Activated CD4-positive, alpha-beta T cell treated with anti-CD3 and anti-CD28 coated beads, Interleukin-2, amount 10 ng/mL, durations not matched to agents 24 days and 14 days (primary cell): ENCODE results near the gene ACSL6. TPM values are rescaled to one million over a fixed set of nuclear protein-coding genes. Genes with fewer than 3 reads are reported as not detected.

Experiments used
- DNase-seq: peaks from one replicate; pipeline ENCODE4 v3.0.0; 2022
- H3K27ac Mint-ChIP-seq: one replicate; pipeline ENCODE4 v1.8.0; 2022; ENCODE audit warnings: mild to moderate bottlenecking, mixed read lengths
- H3K27me3 Mint-ChIP-seq: one replicate; pipeline ENCODE4 v1.8.0; 2022; ENCODE audit warnings: mixed read lengths
- H3K36me3 Mint-ChIP-seq: one replicate; pipeline ENCODE4 v1.8.0; 2022; ENCODE audit warnings: low read depth, mild to moderate bottlenecking, mixed read lengths
- H3K4me1 Mint-ChIP-seq: one replicate; pipeline ENCODE4 v1.8.0; 2021; ENCODE audit warnings: mixed read lengths
- H3K4me3 Mint-ChIP-seq: one replicate; pipeline ENCODE4 v1.8.0; 2022; ENCODE audit warnings: mild to moderate bottlenecking, moderate library complexity, mixed read lengths
- H3K9me3 Mint-ChIP-seq: one replicate; pipeline ENCODE4 v1.8.0; 2021; ENCODE audit warnings: mixed read lengths
- intact Hi-C: fragments of 100-400 bp; cut with micrococcal nuclease; formaldehyde crosslinking; loops from one replicate; pipeline ENCODE4 v1.15.1; 2023
- total RNA-seq: library from RNA; stranded (reverse); gene quantifications from 2 replicates; pipeline ENCODE4 v1.2.3, GENCODE V29; 2022

ACSL6 gene
- 36.9 and 39.6 TPM in 2 replicates for total RNA-seq

DNA sequence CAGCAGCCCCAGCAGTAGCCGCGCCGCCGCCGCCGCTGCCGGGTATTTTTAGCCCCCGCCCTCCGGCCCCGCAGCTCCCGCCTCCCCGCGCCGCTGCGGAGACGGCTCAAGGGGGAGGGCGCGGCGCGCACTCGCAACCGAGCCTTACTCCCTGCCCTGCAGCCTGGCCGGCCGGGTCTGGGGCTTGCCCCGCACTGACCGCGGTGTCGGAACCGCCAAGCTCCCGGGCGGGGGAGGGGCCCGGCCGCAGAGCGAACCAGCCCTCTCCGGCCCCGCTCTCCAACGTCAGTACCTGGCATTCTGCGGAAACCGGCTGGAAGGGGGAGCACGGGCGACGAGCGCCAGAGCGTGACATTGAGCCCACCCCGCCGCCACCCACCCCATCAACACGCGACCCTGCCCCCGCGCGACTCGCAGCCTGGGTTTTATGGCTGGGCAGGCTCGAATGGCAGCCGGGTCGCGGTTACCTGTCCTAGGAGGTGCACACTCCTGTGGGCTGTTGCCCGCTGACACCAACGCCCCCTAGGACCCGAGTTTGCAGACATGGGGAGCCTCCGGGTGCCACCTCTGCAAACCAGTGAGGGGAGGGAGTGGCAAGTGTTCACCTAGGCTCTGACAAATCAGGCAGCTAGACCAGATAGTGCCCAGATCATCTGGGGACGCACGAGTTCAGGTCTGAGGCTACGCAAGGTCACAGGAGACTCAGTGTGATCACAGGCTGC, at the start of gene ACSL6:
TSS of gene ACSL6 (minus strand) at position 37 of the 722 bp plus-strand sequence. CDS start 105 bp downstream, outside the sequence.
- Mint-ChIP-seq H3K36me3 (peaks cover 8% of the 10 kb centered on the region), H3K9me3 (no peaks in the 10 kb centered on the region), H3K4me3 (peak within 1 kb of the TSS; percentile 79), H3K27ac (peak within 1 kb of the TSS; percentile 51), H3K4me1 (peaks cover 46% of the 10 kb centered on the region), H3K27me3 (peaks cover 68% of the 10 kb centered on the region)
- peak; percentile 87 for DNase-seq
- intact Hi-C loops: loop anchor here (2.0 kb wide), 1 partner anchor 15 kb away; no protein-coding TSS in a partner anchor

GRCh38 chr5:132060501-132061161, 49.2 kb upstream of the ACSL6 start, which contains the start of gene IL3:
TSS of gene IL3 (plus strand) at chr5:132060655. CDS start at chr5:132060707, 52 bp downstream.
- peaks cover 2% of the 10 kb centered on the region for H3K27me3 Mint-ChIP-seq
- H3K4me1 Mint-ChIP-seq: peaks cover 64% of the 10 kb centered on the region
- H3K27ac Mint-ChIP-seq: peak within 1 kb of the TSS; percentile 47
- DNase-seq: no peak
- no peaks in the 10 kb centered on the region for H3K9me3 Mint-ChIP-seq
- H3K4me3 Mint-ChIP-seq: peak within 1 kb of the TSS; percentile 8
- intact Hi-C loops: loop anchor here (5.0 kb wide), 2 partner anchors 248 to 638 kb away; no protein-coding TSS in a partner anchor
- no peaks in the 10 kb centered on the region for H3K36me3 Mint-ChIP-seq

DNA sequence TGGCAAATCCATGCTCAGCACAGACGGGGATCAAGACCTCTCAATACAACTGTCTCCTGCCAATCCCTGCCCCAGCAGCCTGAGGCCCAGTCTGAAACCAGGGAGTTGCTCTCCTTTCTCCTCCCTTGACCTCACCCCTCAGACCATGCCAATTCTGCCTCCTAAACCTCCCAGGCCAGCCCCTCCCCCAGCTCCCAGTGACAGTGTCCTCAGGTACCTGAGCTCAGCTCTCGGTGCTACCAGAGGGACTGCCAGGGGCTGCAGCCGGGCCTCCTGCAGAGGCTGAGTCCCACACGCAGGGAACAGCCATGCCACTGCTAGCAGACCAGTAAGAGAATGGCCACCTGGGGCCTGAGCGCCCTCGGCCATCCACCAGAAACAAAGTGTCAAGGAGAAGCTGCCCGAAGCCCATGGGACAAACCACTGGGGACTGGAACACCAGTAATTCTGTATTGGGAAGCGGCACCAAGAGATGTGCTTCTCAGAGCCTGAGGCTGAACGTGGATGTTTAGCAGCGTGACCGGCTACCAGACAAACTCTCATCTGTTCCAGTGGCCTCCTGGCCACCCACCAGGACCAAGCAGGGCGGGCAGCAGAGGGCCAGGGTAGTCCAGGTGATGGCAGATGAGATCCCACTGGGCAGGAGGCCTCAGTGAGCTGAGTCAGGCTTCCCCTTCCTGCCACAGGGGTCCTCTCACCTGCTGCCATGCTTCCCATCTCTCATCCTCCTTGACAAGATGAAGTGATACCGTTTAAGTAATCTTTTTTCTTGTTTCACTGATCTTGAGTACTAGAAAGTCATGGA, 48.4 kb upstream of the ACSL6 start:
- no peaks in the 10 kb centered on the region for H3K9me3 Mint-ChIP-seq
- peaks cover 63% of the 10 kb centered on the region for H3K4me1 Mint-ChIP-seq
- intact Hi-C loops: loop anchor here (5.0 kb wide), 2 partner anchors 248 to 638 kb away; no protein-coding TSS in a partner anchor
- peak overlapping the region; percentile 10 for H3K27ac Mint-ChIP-seq
- no peak overlapping the region for H3K4me3 Mint-ChIP-seq
- H3K36me3 Mint-ChIP-seq: no peaks in the 10 kb centered on the region
- peaks cover 2% of the 10 kb centered on the region for H3K27me3 Mint-ChIP-seq
- DNase-seq: no peak

DNA sequence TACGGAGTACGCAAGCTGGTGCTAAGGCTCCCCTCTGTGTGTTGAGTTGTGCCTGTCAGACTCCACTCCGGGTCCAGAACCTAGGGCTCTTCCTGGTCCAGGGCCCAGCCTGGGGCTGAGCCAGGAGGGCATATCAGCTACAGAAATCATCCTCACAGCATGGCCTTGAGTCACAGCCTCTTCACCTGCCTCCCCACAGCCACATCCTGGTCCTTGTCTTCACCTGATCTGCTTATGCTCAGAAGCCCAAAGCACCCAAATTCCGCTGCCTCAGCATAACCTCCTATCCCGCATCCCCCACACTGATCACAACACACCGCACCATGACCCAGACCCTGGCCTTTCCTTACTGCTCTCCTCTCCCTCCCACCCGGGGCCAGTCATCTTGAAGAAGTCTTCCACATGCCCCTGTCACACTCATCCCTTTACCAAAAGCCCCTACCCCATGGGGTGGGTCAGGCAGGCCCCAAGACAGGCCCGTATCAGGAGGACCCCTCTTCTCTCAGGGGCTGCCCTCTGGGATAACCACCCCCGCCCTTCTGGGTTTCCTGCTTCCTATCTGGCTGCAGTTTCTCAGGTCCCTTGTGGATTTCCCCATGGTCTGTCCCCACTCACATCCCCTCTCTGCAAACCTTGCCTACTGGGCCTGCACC, 47.7 kb upstream of the ACSL6 start:
- H3K4me3 Mint-ChIP-seq: no peak overlapping the region
- intact Hi-C loops: no loop called here
- peak; percentile 76 for DNase-seq
- H3K36me3 Mint-ChIP-seq: no peaks in the 10 kb centered on the region
- peaks cover 2% of the 10 kb centered on the region for H3K27me3 Mint-ChIP-seq
- H3K4me1 Mint-ChIP-seq: peaks cover 65% of the 10 kb centered on the region
- H3K27ac Mint-ChIP-seq: peak overlapping the region; percentile 10
- no peaks in the 10 kb centered on the region for H3K9me3 Mint-ChIP-seq

DNA sequence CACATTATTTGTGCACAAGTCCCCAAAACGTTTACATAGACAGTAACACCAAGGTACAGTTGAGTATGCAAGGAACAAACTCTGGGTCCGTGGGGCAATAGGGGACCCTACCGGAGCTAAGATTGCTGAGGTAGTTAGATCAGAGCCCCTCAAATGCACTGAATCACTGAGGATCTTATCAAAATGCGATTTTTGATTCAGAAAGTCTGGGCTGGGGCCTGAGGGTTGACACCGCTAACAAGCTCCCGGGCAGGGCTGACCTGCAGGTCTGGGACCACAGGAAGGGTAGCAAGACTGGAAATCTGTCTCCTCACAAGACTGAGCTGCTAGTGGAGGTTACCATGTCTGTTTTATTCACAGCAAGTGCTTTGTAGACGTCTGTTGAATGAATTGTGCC, 47.2 kb upstream of the ACSL6 start:
- Mint-ChIP-seq H3K36me3 (no peaks in the 10 kb centered on the region), H3K4me1 (peaks cover 62% of the 10 kb centered on the region), H3K4me3 (no peak overlapping the region), H3K9me3 (no peaks in the 10 kb centered on the region), H3K27ac (no peak overlapping the region), H3K27me3 (peaks cover 2% of the 10 kb centered on the region)
- intact Hi-C loops: no loop called here
- no peak for DNase-seq

- Mint-ChIP-seq H3K36me3 (no peaks in the 10 kb centered on the region), H3K4me1 (peaks cover 55% of the 10 kb centered on the region), H3K27ac (peak overlapping the region; percentile 69), H3K9me3 (no peaks in the 10 kb centered on the region), H3K4me3 (no peak overlapping the region), H3K27me3 (peaks cover 9% of the 10 kb centered on the region)
- intact Hi-C loops: no loop called here
- peak; percentile 55 for DNase-seq
These were observed 46.2 kb upstream of the ACSL6 start for GRCh38 chr5:132057498-132058255.

DNA sequence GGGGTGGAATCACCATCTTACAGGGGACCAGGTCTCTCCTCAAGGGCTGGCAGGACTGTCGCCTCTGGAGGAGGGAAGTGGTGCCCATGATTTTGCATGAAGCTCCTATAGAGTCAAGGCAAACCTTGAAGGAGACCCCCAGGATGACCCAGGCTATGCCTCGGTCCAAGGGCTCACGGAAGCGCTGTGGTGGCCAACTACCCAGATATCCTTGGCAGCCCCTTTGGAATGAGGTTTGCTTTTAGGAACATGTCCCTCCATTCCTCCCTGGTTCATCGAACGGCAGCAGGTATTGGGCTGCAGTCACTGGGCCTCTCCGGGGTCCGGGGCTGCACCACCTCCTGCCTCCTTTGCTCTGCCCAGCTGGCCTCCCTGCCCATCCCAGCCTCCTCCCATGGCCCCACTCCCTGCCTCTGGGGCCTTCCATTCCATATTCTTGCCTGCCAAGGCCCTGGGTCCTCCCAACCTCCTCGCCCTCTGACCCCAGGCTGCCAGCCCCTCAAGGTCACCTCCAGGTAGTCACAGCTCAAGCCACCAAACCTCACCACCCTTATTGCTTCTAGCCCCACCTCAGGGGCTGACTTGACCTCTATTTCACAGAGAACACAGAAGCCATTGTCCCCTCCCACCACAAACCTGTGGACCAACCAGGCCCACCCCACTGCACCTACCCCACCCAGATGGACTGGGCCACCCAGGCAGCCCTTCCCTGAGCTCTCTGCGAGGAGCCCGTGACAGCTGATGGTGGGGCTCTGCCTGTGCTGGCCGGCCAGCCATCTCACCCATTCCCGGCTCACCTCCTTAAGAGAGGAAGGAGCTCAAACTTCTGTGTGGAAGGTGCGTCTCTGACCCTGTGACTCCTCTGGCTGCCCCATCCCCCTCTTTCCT, 45.4 kb upstream of the ACSL6 start:
- DNase-seq: peak; percentile 53
- no peak overlapping the region for H3K4me3 Mint-ChIP-seq

DNA sequence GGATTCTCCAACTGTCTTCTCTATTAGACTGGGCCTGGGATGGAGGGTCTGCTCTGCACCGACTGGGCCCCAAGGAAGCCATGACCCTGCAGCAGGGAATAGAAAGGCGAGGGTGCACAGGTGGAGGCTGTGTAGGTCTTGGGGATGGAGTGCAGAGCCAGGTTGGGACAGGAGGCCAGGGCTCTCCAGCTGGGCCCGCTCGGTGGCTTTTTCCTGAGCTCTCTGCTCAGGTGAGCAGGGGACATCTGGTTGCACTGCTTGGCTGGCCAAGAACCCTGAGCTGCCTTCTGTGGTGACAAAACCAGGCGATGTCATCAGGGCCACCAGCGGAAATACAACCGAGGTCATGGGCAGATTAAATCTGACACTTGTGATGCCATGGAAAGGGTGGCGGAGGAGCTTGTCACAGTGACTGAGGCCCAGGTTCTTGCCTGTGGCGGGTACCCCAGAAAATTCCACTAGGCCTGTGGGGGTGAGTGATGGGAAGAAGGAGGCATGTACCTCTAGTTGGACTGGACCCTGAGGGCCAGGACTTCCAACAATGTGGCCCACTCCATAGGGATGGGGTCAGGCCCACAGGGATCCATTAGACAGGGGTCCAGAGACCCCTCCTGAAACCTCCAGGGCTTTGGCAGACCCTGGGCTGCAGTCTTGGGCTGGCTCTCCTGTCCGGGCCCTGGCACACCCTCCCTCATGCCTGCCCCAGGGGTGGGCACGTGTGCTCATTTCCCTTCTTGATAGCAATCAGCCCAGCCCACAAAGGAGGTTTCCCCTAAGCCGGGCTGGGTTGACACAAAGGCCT, 44.6 kb upstream of the ACSL6 start:
- intact Hi-C loops: no loop called here
- H3K27ac Mint-ChIP-seq: peak overlapping the region; percentile 79
- peaks cover 19% of the 10 kb centered on the region for H3K27me3 Mint-ChIP-seq
- H3K36me3 Mint-ChIP-seq: no peaks in the 10 kb centered on the region
- no peak overlapping the region for H3K4me3 Mint-ChIP-seq
- no peaks in the 10 kb centered on the region for H3K9me3 Mint-ChIP-seq
- DNase-seq: peak; percentile 78
- H3K4me1 Mint-ChIP-seq: peaks cover 51% of the 10 kb centered on the region

More for the DNA sequence above, 45.4 kb upstream of the ACSL6 start:
- intact Hi-C loops: no loop called here
- Mint-ChIP-seq H3K4me1 (peaks cover 55% of the 10 kb centered on the region), H3K36me3 (no peaks in the 10 kb centered on the region), H3K27me3 (peaks cover 16% of the 10 kb centered on the region), H3K27ac (no peak overlapping the region), H3K9me3 (no peaks in the 10 kb centered on the region)

DNA sequence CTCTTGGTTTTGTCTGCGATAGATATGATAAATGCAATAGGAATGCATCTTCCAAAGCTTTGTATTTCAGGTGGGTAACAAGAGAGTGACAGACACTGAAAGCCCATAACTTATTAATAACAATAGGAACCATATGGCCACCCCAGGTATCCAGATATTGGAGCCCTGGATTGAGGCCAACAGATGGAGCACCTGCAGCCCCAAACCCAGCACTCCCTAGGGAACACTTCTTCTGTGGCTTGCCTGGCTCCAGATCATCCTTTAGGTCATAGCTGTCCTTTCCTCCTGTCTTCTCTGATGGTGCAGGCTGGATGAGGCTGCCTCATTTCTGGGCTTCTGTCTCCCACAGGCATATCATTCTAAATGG, 44.0 kb upstream of the ACSL6 start:
- no peak for DNase-seq
- peaks cover 46% of the 10 kb centered on the region for H3K4me1 Mint-ChIP-seq
- intact Hi-C loops: no loop called here
- H3K9me3 Mint-ChIP-seq: no peaks in the 10 kb centered on the region
- H3K27me3 Mint-ChIP-seq: peaks cover 22% of the 10 kb centered on the region
- H3K4me3 Mint-ChIP-seq: no peak overlapping the region
- no peak overlapping the region for H3K27ac Mint-ChIP-seq
- H3K36me3 Mint-ChIP-seq: no peaks in the 10 kb centered on the region

GRCh38 chr5:132054697-132055440, 43.4 kb upstream of the ACSL6 start:
- Mint-ChIP-seq H3K27ac (peak overlapping the region; percentile 0), H3K36me3 (no peaks in the 10 kb centered on the region), H3K27me3 (peaks cover 26% of the 10 kb centered on the region), H3K4me3 (no peak overlapping the region), H3K4me1 (peaks cover 44% of the 10 kb centered on the region), H3K9me3 (no peaks in the 10 kb centered on the region)
- intact Hi-C loops: no loop called here
- DNase-seq: peak; percentile 54

DNA sequence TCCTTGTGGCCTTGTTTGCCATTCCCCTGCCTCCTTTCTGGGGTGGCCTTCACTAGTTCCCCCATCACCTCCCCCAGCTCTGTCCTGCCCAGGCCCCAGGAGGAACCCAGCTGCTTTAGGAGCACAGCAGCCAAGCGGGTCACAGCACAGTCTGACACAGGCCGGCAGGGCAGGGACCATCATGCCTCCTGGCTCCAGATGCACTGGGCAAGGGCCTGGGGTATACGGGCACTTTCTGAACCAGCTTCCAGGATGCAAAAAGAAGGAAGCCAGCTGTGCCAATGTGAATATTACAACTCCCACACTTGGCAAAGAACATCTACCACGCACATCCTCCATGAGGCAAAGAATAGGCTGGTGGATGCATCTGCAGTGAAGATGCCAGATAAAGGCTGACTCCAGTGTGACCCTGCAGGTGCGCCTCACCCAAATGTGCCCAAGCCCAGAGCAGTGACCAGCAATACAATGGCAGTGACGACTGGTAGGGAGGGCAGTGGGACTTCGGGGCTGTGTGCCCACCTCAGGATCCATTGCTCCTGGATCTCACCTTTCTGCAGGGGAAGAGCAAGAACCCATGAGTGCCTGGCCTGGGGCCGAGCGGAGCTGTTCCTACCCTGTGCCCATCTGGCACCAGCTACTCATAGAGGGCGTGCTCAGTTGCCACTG, 42.7 kb upstream of the ACSL6 start:
- Mint-ChIP-seq H3K9me3 (no peaks in the 10 kb centered on the region), H3K27me3 (peaks cover 30% of the 10 kb centered on the region), H3K36me3 (no peaks in the 10 kb centered on the region), H3K4me3 (no peak overlapping the region), H3K27ac (no peak overlapping the region), H3K4me1 (peaks cover 37% of the 10 kb centered on the region)
- intact Hi-C loops: no loop called here
- DNase-seq: peak; percentile 52
